ENCODE results near the gene KCTD20. TPM values are rescaled to one million over a fixed set of nuclear protein-coding genes. Genes with fewer than 3 reads are reported as not detected.

The KCTD20 gene
- total RNA-seq, 2 donors from 2014 or later, result 26.3 to 34.5 TPM

GRCh38 chr6:36504181-36504580 lies 61.4 kb downstream of the KCTD20 start:
- H3K9me3 ChIP-seq, result no peaks in the 10 kb centered on the region
- no peak for DNase-seq (ENCODE audit: low spot score)
- TF ChIP-seq CTCF (IDR thresholded peaks at IDR 0.05), result no peak
- H3K4me1 ChIP-seq, result no peaks in the 10 kb centered on the region
- H3K27ac ChIP-seq, result no peak overlapping the region
- H3K36me3 ChIP-seq, result peaks cover 51% of the 10 kb centered on the region
- no peaks in the 10 kb centered on the region for H3K27me3 ChIP-seq
- H3K4me3 ChIP-seq, result no peak overlapping the region

DNA sequence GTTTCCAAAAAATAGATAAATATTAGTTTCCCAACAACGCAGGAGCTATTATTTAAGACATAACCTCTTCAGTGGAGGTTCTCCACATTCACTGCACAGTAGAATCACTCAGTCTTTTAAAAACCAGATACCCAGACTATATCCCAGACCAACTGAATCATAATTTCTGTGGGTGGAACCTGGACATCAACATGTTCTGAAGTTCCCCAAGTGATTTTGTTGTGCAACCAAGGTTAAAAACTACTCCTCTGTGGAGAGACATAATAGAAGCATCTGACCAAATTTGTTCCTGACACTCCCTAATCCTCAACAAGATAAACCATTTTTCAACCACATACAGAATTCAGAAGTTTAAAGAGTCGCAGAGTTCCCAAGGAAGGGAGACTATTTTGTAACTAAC lies 62.2 kb downstream of the KCTD20 start:
- no peak overlapping the region for H3K4me3 ChIP-seq
- no peak for TF ChIP-seq CTCF (IDR thresholded peaks at IDR 0.05)
- no peaks in the 10 kb centered on the region for H3K27me3 ChIP-seq
- H3K36me3 ChIP-seq, result peaks cover 48% of the 10 kb centered on the region
- no peaks in the 10 kb centered on the region for H3K9me3 ChIP-seq
- no peak for DNase-seq (ENCODE audit: low spot score)
- H3K27ac ChIP-seq, result peak overlapping the region in 1 of 2 donors; percentile 24
- no peaks in the 10 kb centered on the region for H3K4me1 ChIP-seq

DNA sequence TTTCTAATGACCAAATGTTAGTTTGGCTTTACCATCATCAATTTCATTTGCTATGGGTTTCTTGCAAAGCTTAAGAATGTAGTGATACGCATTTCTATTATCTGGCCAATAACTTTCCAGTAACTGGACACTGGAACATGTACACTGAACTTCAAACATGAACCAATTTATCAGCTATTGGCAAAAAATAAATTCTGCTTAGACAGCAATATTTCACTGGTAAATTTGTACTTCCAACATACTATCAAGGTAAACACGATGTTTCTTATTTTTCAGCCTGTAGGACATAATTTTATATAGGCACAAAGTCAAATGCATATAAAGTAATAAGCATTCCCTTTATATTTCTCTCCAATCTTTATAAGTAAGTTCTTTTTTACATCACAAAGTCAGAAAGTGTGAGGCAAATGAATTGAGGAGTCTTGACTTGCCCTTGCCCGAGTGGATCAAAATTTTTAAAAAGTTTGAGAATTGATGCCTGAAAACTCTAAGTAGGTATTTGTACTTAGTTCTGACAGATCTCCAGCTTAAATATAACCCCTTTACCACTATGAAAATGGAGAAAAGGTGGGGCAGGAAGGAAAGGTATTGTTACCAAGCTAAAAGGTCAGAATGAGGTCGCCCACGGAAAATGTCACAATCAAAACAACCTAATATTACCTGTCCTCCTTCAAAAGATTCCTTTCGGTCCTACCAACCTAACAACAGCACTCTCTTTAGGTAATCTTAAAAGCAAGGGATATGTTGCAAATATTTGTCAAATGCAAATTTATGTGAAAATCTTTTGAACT lies 63.1 kb downstream of the KCTD20 start:
- H3K9me3 ChIP-seq, result no peaks in the 10 kb centered on the region
- H3K36me3 ChIP-seq, result peaks cover 50% of the 10 kb centered on the region
- no peaks in the 10 kb centered on the region for H3K27me3 ChIP-seq
- DNase-seq (ENCODE audit: low spot score), result no peak
- H3K4me3 ChIP-seq, result no peak overlapping the region
- no peak overlapping the region for H3K27ac ChIP-seq
- no peak for TF ChIP-seq CTCF (IDR thresholded peaks at IDR 0.05)
- no peaks in the 10 kb centered on the region for H3K4me1 ChIP-seq

- Histone ChIP-seq H3K27ac (no peak overlapping the region), H3K4me1 (no peaks in the 10 kb centered on the region), H3K27me3 (no peaks in the 10 kb centered on the region), H3K4me3 (no peak overlapping the region), H3K9me3 (no peaks in the 10 kb centered on the region), H3K36me3 (peaks cover 52% of the 10 kb centered on the region)
- TF ChIP-seq CTCF (IDR thresholded peaks at IDR 0.05), result no peak
- DNase-seq (ENCODE audit: low spot score), result no peak
These were observed 63.8 kb downstream of the KCTD20 start for GRCh38 chr6:36506611-36507010.

- no peak for TF ChIP-seq CTCF (IDR thresholded peaks at IDR 0.05)
- no peaks in the 10 kb centered on the region for H3K27me3 ChIP-seq
- H3K9me3 ChIP-seq, result no peaks in the 10 kb centered on the region
- no peaks in the 10 kb centered on the region for H3K4me1 ChIP-seq
- DNase-seq (ENCODE audit: low spot score), result no peak
- no peak overlapping the region for H3K27ac ChIP-seq
- no peak overlapping the region for H3K4me3 ChIP-seq
- peaks cover 66% of the 10 kb centered on the region for H3K36me3 ChIP-seq
These were observed 65.7 kb downstream of the KCTD20 start for GRCh38 chr6:36508532-36508931.

DNA sequence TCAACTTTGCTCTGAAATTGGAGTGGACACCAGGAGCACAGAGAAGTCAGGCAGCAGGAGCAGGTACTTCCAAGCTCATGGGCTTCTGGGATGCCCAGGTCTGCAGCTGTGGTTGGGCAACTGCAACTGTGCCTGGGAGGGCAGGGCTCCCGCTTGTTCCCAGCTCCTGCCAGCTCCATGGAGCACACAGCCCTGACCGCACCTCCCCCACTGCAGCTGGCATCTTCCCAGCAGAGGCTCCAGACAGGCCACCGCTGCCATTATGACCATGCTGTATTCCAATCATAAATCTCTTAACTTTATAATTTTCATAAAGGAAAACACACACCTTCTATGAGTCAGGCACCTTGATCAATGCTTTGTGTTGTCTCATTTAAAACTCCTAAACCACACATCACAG lies 67.6 kb downstream of the KCTD20 start:
- Histone ChIP-seq H3K9me3 (no peaks in the 10 kb centered on the region), H3K36me3 (peaks cover 66% of the 10 kb centered on the region), H3K4me3 (no peak overlapping the region), H3K27ac (no peak overlapping the region), H3K27me3 (no peaks in the 10 kb centered on the region), H3K4me1 (no peaks in the 10 kb centered on the region)
- no peak for TF ChIP-seq CTCF (IDR thresholded peaks at IDR 0.05)
- no peak for DNase-seq (ENCODE audit: low spot score)

Data from right atrium auricular region (tissue), 2 donors.